Activated CD8-positive, alpha-beta memory T cell treated with anti-CD3 and anti-CD28 coated beads, Interleukin-2, amount 50 U/mL, for 48 hours (primary cell): ENCODE data around the gene COX19.

ENCODE experiments used
- DNase-seq: peaks from one replicate; pipeline ENCODE4 v3.0.0-alpha.2; 2020

Gene COX19, protein sequence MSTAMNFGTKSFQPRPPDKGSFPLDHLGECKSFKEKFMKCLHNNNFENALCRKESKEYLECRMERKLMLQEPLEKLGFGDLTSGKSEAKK

GRCh38 chr7:974820-975681 is at the start of gene COX19:
COX19 (minus strand) TSS chr7:975549; CDS start chr7:975509, 40 bp downstream.
- peak; percentile 95 for DNase-seq

- no peak for DNase-seq
Observed at GRCh38 chr7:1024331-1024841, 49.0 kb upstream of the COX19 start.

GRCh38 chr7:1022801-1023465 is 47.6 kb upstream of the COX19 start:
- no peak for DNase-seq

DNA sequence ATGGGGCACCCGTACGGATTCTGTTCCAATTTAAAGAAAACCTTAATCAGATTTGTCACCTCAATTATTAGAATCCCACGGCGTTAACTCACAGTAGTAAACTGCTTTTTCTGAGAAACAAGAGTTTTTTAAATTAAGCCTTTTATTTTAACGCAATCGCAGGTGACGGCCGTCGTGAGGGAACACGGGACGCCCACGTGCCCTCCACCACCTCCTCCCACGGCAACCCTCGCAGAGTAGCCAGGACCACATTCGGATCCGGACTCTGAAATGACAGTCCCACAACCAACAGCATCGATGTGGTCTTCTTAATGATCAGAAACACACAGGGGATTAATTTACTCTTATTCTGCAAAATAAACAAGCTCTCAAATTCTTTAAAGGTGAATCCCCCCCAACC is 47.0 kb upstream of the COX19 start:
- no peak for DNase-seq

GRCh38 chr7:1021931-1022330 is 46.6 kb upstream of the COX19 start:
- no peak for DNase-seq

DNA sequence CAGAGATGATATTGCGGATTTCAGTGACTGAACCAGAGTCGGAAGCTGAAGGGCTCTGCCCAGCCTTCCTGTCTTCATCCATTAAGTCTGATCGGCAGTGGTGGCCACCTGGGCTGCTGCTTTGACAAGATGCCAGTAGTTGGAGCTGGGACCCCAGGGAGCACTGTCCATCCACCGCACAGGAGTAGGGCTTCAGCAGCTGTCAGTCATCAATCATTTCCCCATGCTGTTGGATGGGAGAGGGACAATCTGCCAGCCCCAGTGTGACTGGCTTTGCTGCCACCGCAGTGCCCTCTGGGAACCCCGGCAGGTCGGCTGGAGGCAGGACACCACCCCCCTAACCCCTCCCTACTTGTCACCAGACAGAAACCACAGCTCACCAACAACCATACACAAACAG is 46.0 kb upstream of the COX19 start:
- no peak for DNase-seq

GRCh38 chr7:1020849-1021251 is 45.5 kb upstream of the COX19 start:
- no peak for DNase-seq

DNA sequence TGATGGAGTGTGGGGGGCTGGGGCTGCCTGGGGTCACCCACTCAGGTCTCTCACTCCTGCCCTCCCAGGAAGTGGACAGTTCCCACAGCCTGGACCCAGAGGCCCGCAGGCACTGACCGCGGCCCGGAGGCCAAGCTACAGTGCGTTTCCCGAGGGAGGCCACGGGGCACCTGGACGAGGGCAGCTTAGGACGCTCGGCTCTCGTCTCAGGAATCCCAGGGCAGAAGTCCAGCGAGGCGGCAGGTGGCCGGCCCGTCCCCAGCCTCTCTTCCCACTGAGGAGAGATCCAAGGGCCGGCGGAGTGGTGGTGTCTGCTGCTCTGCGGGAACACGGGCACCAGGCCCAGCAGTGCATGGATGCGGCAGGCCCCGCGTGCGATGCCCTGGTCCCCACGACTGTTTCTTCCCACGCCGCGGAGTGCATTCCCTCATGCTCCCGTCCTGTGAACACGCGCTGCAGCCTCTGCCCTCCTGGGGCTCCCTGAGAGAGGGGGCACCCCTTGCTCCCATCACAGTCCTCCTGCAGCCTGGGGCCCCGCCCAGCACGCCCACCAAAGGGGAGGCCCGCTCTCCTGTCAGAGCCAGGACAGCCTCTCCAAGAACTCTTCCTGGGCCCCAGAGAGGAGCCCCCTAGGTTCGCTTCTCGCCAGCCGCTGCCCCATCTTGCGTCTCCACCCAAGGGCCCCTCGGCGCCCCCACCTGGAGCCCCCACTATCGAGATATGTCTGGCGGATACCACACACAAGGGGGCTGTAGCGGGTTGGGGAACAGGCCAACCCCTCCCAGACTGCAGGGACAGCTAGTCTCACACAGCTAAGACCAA is 44.7 kb upstream of the COX19 start:
- no peak for DNase-seq

DNA sequence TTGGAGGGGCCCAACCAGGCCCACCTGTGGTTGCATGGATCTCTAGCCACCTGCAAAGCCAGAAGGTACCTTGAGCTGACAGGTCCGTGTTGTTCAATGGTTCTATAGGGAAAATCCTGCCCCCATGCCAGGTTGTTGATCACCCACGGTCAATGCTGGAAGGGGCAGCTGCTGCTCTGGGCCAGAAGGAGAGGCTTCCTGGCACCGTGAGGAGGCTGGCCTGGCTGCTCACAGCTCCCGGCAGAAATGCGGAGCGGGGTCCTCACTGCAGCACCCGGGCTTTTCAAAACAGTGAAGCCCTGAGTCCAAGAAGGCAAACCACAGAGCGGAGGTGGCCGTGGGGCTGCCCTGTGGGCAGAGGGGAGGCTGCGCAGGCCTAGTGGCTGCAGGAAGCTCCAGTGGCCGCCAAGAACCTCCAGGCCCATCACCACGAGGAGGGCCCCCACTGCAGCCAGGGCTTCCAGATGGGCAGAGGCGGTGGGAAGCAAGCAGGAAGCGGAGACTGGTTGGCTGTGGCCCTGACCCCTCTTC is 44.0 kb upstream of the COX19 start:
- no peak for DNase-seq

DNA sequence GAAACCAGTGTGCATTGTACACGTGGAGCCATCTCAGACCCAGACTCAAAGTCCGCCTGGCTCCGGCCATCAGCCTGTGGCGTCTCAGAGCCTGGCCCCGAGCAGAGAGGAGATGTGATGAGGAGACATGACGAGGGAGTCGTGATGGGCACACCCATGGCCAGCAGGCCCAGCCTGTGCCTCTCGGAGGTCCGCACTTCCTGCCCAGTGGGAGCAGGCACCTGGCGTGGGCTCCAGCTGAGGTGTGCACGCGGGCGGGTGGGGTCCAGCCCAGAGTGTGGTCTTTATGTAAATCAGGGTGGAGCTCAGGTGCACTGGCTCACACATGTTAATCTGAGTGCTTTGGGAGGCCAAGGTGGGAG is 43.0 kb upstream of the COX19 start:
- no peak for DNase-seq

- DNase-seq, result no peak
Observed at GRCh38 chr7:1017586-1018333, 42.4 kb upstream of the COX19 start.

DNA sequence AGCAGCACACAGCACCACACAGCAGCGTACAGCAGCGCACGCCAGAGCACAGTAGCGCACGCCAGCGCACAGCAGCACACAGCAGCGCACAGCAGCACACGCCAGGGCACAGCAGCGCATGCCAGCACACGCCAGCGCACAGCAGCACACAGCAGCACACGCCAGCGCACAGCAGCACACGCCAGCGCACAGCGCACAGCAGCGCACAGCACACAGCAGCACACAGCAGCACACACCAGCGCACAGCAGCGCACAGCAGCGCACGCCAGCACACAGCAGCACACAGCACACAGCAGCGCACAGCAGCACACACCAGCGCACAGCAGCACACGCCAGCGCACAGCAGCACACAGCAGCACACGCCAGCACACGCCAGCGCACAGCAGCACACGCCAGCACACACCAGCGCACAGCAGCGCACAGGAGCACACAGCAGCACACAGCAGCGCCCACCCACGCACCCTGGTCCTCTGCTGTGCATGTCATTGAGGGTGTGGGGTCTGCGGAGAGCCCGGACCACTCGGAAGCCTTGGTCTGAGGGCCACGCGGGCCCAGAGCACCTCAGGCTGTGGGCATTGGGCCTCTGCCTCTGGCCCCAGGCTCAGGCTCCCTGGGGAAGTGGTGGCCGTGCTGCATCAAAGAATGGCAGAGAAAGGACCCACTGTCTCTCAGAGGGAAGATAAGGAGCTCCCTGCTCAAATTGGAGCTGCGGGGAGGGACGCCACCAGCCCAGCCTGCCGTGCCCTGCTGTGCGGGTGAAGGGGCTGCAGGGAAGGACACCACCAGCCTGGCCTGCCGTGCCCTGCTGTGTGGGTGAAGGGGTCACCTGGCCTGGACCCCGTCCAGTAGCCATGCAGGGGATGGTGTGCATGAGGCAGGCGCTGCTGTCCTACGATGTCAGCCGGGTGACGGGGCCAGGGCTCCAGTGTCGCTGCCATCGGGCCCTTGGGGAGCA is 41.5 kb upstream of the COX19 start:
- DNase-seq, result no peak

DNA sequence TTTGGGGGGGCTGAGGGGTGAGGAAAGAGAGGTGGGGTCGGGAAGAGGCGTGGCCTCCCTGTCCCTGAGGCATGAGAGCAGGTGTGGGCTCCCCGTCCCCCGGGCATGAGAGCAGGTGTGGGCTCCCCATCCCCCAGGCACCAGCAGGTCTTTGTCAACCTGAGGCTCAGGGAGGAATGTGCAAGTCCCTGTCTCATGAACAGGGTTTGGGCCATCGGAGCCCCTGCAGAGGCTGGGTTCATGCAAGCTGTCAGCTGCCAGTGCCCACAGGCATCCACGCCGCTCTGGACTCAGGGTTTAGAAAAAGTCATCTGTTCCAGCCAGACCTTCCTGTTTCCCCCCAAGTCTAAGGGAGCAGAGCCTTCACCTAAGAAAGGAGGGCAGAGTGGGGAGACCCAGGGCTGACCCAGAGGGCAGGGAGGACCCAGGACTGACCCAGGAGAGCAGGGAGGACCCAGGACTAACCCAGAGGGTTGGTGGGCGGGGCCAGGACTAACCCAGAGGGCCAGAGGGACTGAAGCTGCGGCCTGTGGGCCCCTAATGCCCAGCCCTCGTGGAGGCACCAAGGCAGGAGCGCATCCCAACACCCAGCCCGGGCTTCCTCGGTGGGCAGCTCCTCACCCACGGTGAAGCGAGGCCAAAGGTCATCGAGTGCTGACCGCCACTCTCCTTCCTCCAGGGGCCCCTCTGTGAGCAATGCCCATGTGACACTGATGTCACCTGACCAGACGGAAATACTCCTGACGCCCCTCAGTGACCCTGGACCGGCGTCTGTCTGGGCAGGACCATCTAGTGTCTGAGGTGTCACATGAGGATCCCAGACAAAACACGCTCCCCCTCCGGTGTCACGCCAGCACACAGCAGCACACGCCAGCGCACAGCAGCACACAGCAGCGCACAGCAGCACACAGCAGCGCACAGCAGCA is 40.1 kb upstream of the COX19 start:
- DNase-seq, result no peak

DNA sequence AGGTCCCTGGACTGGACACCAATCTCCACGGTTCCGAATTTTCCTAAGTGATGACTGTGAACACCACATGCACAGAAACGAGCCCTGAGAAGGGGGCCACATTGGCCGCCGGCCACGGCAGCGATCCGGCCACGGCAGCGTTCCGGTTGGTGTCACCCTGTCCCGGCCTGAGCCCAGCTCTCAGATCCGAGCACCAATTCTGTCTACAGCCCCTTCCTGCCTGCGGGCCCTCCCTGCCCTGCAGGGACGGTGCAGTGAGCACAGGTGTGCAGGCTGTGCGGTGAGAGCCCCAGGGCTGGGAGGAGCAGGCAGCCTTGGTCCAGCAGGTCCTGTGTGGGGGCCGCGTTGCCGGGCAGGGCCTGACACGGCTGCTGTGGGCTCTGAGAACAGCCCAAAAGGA is 39.3 kb upstream of the COX19 start:
- DNase-seq, result no peak

DNA sequence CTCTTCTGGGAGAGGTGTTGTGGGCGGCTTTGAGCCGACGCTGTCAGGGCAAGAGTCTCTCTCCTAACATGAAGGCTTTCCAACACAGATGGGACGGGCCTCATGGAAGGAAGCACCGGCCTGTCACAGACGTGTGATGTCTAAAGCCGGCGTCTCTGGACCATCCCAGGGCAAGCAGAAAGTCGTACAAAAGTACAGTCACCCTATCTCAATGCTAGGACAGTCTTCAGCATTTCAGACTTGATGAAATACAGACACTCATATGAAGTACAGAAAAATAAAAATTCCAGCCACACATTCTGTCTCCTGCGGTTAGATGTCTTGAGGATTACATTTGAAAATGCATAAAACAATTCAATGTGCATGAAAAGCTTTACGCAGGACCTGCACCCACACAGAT is 38.2 kb upstream of the COX19 start:
- DNase-seq, result no peak

- no peak for DNase-seq
Observed at GRCh38 chr7:1012716-1013095, 37.4 kb upstream of the COX19 start.

GRCh38 chr7:1012004-1012715 is 36.8 kb upstream of the COX19 start:
- DNase-seq, result no peak

GRCh38 chr7:1011297-1012003 is 36.1 kb upstream of the COX19 start:
- DNase-seq, result no peak

DNA sequence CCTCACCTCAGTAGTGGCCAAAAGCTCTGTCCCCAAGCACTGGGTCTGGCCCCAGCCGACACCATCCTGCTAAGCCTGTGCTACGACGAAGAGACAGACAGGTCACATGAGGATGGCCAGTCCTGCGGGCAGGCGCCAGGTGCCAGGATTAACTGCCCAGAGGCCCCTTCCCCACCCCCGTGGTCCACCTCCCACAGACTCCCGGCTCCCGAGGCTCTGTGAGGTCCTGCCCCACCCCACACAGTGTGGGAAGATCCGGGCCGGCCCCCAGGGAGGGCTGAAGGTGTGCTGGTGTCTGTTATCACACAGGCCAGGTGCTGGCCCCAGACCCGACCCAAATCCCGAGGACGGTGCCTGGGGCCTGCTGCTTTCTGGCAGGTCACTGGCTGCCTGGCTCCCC is 34.9 kb upstream of the COX19 start:
- no peak for DNase-seq
